HepG2 (cell line): ENCODE results near the gene PSMC3IP. TPM values are rescaled to one million over a fixed set of nuclear protein-coding genes. Genes with fewer than 3 reads are reported as not detected.

Experiments used
- ARID5B ChIP-seq: IDR thresholded peaks from 2 replicates; pipeline ENCODE4 v1.4.0; 2020; ENCODE audit warnings: mild to moderate bottlenecking, missing genetic modification reagents
- GMEB1 ChIP-seq: sonication (generic); formaldehyde crosslinking; IDR thresholded peaks from 2 replicates; pipeline ENCODE4 v1.5.1; 2020; ENCODE audit warnings: missing genetic modification reagents, mild to moderate bottlenecking, borderline replicate concordance
- IKZF5 ChIP-seq: IDR thresholded peaks from 2 replicates; pipeline ENCODE4 v1.6.1; 2018; ENCODE audit warnings: missing genetic modification reagents, mild to moderate bottlenecking, missing compliant biosample characterization
- ONECUT2 ChIP-seq: sonication (generic); formaldehyde crosslinking; IDR thresholded peaks from 2 replicates; pipeline ENCODE4 v1.4.0; 2020; ENCODE audit warnings: missing genetic modification reagents
- PHB2 ChIP-seq: fragments of 450-650 bp; IDR thresholded peaks from 2 replicates; pipeline ENCODE4 v1.6.1; 2018; ENCODE audit not compliant: partially characterized antibody
- RBM39 ChIP-seq: fragments of 200-400 bp; formaldehyde crosslinking; IDR thresholded peaks from one replicate; pipeline ENCODE4 v1.6.1; 2018; ENCODE audit warnings: antibody characterized with exemption, mild to moderate bottlenecking, low read depth, low read length; ENCODE audit not compliant: poor library complexity, severe bottlenecking
- UBTF ChIP-seq: sonication (generic); formaldehyde crosslinking; IDR thresholded peaks from 2 replicates; pipeline ENCODE4 v1.4.0; 2020; ENCODE audit warnings: mild to moderate bottlenecking, missing genetic modification reagents
- ZBTB46 ChIP-seq: sonication (generic); formaldehyde crosslinking; IDR thresholded peaks from 2 replicates; pipeline ENCODE4 v1.4.0; 2020; ENCODE audit warnings: mild to moderate bottlenecking, missing genetic modification reagents, borderline replicate concordance
- ZNF275 ChIP-seq: sonication (generic); formaldehyde crosslinking; IDR thresholded peaks from 2 replicates; pipeline ENCODE4 v1.8.0; 2022; ENCODE audit warnings: missing genetic modification reagents, mild to moderate bottlenecking, inconsistent platforms, borderline replicate concordance
- ZNF430 ChIP-seq: sonication (generic); formaldehyde crosslinking; IDR thresholded peaks from 2 replicates; pipeline ENCODE4 v1.9.0; 2021; ENCODE audit warnings: mild to moderate bottlenecking, missing genetic modification reagents
- ZNF441 ChIP-seq: sonication (generic); formaldehyde crosslinking; IDR thresholded peaks from 2 replicates; pipeline ENCODE4 v1.7.0; 2021; ENCODE audit warnings: missing genetic modification reagents, borderline replicate concordance
- ZNF710 ChIP-seq: sonication (generic); formaldehyde crosslinking; IDR thresholded peaks from 2 replicates; pipeline ENCODE4 v1.5.0; 2020; ENCODE audit warnings: mild to moderate bottlenecking, missing genetic modification reagents, borderline replicate concordance
- polyA plus RNA-seq, 8 experiments: library from polyadenylated mRNA; depleted of rRNA in 3 of 8; stranded (reverse) in 7 of 8; unstranded in 1 of 8; fragments of >200 nt; fragmentation: Illumina TruSeq in 4 of 8; extraction: Trizol in 4 of 8; gene quantifications; 2 replicates each; pipeline versions ENCODE4 v1.2.1 to v1.2.3, GENCODE V29; 2011 to 2016; ENCODE audit warnings: low read depth in 4 of 8, missing spikeins in 1 of 8, mixed read lengths in 1 of 8; ENCODE audit not compliant: insufficient read depth in 1 of 8
- total RNA-seq, 5 experiments: library from RNA; depleted of rRNA; stranded (reverse); fragments of >200 nt; fragmentation: Illumina TruSeq; extraction: Trizol; gene quantifications; 2 replicates each; pipeline ENCODE4 v1.2.3, GENCODE V29; 2016; ENCODE audit warnings: low read depth in 1 of 5

The PSMC3IP gene
- total and polyA plus RNA-seq, 2 of the 13 experiments (the other 11 are each of a cell fraction or from before 2014, with no cell fraction given) = 6.5 to 22.4 TPM

GRCh38 chr17:42564815-42565522, 12.6 kb downstream of the PSMC3IP start (continued):
- 0 out of 2 replicates have a peak, but pooled peaks have one; percentile 49 for TF ChIP-seq ZNF275
- peak; percentile 53; the same call in 1 of the 2 replicates for TF ChIP-seq ZNF710 (CRISPR knock-in tag)
- TF ChIP-seq ZBTB46 = no peak
- peak; percentile 21; the same call in 1 of the 2 replicates for TF ChIP-seq UBTF
- peak; percentile 90 for TF ChIP-seq ONECUT2 (CRISPR knock-in tag)
- TF ChIP-seq GMEB1 (CRISPR knock-in tag) = peak; percentile 45
- peak; percentile 85 for TF ChIP-seq IKZF5 (CRISPR knock-in tag)
- no peak for TF ChIP-seq PHB2
- peak; percentile 31; the same call in 1 of the 2 replicates for TF ChIP-seq ZNF430 (CRISPR knock-in tag)
- 0 out of 2 replicates have a peak, but pooled peaks have one; percentile 14 for TF ChIP-seq ZNF441
- peak; percentile 91 for TF ChIP-seq ARID5B (CRISPR knock-in tag)
- no peak for TF ChIP-seq RBM39
